GM21381 (cell line): ENCODE results near the gene IL36B.
"Not testable (repeated sequence)": the region's sequence is repeated elsewhere in the genome, so short reads cannot be mapped to it uniquely, and the experiment has no call there.

Experiments
- ATAC-seq: cut with Tn5 transposase; IDR thresholded peaks from one replicate; pipeline ENCODE4 v1.9.1; 2021; ENCODE audit warnings: mild to moderate bottlenecking, moderate library complexity; ENCODE audit not compliant: unreplicated experiment

The IL36B gene

DNA sequence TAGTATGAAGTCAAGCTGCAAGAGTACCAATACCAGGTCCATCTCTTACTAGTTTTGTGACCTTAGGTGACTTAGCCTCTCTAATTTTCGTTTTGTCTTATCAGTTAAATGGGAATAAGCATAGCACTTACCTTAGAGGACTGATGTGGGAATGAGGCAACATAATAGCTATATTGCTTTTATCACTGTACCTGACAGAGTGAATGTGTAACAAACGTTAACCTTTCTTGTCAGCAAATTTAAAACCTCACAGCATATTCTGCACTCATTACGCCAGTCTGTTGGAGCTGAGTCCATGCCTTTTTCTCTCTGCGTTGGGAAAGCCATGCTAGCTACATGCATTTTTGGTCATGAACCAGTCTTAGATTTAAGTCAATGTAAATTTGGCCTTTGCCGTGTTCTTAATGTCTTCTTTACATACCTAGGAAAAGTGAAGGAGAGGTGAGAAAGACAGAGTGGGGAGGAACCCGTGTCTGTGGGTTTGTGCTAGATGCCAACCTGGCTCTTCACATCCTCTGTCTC lies at the start of gene IL36B:
IL36B (minus strand) TSS at position 472 of the 522 bp plus-strand sequence.
- no peak for ATAC-seq

DNA sequence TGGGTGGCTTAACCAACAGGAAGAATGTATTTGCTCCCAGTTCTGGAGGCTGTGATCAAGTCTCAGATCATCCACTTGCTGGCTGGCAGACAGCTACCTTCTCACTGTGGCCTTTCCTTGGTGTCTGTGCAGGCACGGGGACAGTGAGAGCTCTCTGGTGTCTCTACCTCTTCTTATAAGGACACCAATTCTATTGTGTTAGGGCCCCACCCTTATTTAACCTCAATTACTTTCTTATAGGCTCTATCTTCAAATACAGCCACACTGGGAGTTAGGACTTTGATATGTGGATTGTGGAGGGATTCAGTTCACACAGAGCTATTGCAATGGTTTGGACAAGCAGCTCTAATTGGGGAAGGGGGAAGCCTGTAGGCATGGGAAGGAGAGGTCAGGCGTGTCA lies 49.5 kb upstream of the IL36B start:
- ATAC-seq: no peak

DNA sequence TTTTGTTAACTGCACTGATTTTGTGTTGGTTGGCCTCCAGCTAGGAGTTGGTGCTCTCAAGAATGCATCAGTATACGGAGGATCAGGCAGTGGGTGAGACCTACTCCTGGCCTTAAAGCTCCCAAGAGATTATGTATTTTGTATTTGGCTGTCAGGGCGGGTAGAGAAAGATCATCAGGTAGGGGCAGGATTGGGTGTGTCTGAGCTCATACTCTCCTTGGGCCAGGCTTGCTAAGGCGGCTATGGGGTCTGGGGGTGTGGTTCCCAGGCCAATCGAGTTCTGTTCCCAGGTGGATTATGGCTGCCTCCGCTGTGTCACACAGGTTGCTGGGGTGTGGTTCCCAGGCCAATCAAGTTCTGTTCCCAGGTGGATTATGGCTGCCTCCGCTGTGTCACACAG lies 45.9 kb upstream of the IL36B start:
- no peak for ATAC-seq

DNA sequence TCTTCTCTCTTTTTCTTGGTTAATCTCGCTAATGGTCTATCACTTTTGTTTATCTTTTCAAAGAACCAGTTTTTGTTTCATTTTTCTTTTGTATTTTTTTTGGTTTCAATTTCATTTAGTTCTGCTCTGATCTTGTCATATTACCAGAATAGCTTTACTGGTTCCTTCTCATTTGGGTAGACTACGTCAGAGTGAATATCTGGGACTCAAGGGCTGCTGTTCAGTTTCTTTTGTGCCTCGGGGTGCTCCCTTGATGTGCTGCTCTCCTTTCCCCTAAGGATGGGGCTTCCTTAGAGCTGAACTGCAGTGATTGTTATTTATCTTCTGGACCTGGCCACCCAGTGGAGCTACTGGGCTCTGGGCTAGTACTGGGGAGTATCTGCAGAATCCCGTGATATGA lies 45.4 kb upstream of the IL36B start:
- ATAC-seq: no peak

DNA sequence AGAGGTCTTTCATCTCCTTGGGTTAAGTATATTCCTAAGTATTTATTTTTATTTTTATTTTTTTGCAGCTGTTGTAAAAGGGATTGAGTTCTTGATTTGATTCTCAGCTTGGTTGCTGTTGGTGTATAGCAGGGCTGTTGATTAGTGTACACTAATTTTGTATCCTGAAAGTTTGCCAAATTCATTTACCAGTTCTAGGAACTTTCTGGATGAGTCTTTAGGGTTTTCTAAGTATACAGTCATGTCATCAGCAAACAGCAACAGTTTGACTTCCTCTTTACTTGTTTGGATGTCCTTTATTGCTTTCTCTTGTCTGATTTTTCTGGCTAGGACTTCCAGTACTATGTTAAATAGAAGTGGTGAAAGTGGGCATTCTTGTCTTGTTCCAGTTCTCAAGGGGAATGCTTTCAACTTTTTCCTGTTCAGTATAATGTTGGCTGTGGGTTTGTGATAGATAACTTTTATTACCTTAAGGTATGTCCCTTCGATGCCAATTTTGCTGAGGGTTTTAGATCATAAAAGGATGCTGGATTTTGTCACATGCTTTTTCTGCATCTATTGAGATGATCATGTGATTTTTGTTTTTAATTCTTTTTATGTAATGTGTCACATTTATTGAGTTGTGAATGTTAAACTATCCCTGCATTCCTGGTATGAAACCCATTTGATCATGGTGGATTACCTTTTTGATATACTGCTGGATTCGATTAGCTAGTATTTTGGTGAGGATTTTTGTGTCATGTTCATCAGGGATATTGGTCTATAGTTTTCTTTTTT lies 44.4 kb upstream of the IL36B start:
- ATAC-seq: not testable (repeated sequence)

DNA sequence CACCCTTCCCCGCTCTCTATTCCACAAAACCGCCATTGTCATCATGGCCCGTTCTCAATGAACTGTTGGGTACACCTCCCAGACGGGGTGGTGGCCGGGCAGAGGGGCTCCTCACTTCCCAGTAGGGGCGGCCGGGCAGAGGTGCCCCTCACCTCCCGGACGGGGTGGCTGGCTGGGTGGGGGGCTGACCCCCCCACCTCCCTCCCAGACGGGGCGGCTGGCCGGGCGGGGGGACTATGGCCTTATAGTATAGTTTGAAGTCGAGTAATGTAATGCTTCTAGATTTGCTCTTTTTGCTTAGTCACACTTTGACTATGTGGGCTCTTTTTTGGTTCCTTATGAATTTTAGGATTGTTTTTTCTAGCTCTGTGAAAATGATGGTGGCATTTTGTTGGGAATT lies 43.6 kb upstream of the IL36B start:
- not testable (repeated sequence) for ATAC-seq

DNA sequence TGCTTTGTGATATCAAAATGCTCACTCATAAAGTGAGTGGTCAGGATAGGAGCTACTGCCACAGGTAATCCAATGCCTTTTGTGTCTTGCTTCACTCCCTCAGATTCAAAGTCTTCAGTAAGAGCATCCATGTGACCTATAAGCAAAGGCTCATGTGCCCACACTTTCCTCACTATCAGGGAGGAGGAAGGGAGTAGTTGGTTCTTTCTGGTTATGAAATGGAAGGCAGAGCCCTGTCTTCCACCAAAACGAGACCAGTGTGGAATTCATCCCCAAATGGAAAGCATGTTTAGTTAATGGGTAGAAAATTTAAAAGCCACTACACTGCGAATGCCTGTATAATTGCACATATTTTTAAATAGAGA lies 40.9 kb upstream of the IL36B start:
- ATAC-seq: no peak

DNA sequence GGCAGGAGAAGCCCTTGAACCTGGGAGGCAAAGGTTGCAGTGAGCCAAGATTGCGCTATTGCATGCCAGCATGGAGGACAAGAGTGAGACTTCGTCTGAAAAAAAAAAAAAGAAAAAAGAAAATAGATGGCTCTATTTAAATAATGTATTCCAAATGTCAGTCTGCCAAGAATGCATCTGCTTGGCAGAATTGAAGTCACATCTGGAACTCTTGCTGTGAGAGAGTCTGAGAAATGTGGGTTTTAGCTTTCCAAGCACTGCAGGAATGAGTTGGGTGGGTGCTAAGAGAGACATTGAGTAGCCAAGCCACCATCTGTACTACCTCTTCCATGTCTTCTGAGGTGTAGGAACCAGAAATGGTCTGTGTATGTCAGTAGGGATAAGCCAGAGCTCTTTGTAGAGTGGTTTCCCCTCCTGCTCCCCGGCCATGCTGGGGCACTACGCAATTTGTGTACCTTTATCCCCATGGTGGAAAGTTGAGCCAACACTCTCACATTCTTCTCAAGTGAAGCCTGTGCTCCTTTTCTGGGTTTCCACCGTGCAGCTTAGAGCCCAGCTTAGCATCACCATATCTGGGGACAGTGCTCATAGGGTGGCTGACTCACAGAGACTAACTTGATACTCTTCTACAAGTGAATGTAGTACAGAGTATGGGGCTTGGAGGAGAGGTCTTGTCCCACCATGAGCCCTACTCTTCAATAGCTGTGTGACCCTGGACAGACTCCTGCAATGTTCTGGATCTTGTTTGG lies 40.4 kb upstream of the IL36B start:
- ATAC-seq: no peak

DNA sequence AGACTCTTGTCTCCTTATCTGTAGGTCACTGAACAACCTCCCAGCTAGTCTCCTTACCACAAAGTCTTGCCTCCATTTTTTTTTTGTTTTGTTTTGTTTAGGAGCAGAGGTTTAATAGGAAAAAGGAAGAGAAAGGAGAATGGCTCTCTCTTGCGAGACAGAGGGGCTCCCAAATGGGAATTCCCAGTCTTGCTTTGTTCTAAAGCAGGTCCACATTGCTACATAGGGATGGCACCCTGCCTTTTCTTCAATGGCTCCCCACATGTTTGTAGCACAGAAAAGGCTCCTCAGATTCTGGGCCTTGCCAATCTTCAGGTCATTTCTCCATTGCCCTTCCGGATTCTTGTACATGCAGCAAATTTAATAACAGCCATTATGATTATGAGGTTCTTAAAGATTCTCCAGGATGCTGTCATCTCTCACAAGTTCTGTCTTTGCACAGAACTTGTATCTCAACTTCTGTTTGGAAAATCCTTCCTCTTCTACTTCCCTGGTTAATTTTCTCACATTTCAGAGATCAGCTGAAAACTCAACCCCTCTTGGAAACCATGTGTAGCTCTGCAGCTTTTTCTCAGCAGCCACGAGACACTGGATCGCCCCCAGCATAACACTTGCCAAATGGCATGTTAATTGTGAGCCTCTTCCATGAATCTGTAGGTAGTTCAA lies 38.7 kb upstream of the IL36B start:
- no peak for ATAC-seq

DNA sequence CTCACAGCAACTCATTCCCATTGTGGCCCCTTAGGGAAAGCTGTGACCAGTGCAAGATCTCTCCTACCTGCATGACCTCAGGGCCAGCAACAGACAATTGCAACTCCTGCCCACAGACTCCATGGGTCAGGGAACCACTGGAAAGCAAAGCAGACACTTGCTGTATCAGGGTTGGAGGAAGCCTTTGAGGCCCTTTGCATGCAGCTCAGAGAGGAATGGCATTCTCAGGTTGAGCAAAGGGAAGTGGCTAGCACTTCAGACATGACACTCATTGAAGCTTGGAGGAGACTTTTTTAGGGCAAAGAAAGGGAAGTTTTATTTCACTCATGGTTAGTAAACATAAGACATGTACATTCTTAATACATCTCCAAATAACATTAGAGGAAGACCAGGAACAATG lies 37.2 kb upstream of the IL36B start:
- no peak for ATAC-seq

DNA sequence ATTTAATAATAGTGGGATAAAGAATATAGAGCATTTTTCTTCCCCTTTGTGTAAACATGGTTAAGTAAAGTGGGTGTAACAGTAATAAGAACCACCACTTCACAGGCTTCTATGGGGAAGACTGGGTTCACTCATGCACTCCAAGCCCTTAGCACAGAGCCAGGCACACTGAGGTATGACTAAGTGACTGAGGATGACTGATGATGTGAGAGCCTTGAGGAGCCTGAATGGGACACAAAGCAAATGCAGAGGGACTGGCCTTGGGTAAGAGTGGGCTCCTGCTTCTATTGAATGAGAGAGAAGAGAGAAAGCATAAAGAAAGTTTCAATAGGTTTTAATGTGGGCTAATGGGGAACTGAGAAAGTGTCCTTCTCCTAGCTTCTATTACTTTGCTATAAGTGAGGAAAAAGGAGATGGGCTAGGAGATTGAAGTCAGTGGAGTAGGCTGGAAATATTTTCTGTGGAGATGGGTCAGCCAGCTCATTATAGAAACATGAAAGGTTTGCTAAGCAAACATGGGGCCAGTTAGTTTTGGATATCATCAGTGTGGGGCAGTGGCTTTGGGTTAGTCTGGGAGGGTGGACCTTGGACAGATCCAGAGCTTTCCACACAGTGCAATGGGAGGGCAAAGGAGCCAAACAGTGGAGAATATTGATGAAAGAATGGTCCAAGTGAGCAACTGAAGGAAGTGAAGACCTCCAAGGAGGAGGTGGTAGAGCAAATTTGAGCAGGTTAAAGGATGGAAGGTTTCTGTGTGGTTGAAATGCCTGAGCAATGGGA lies 35.7 kb upstream of the IL36B start:
- ATAC-seq: no peak

DNA sequence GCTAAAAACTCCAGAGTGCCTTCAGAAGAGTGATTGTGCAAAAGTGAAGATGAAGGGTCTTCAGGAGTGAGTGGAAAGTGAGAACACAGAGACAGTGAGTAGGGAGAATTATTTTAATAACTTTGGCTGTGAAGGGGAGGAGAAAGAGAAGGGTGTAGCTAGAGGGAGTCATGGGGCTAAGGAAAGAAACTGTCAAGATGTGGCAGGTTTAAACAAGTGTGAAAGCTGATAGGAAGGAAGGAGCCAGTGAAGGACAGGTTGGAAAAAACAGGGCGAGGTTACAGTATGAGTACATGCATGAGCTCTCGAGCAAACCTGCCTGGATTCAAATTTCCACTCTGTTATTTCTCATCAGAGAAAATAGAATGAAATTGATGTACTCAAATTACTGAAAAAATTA lies 32.9 kb upstream of the IL36B start:
- ATAC-seq: no peak

DNA sequence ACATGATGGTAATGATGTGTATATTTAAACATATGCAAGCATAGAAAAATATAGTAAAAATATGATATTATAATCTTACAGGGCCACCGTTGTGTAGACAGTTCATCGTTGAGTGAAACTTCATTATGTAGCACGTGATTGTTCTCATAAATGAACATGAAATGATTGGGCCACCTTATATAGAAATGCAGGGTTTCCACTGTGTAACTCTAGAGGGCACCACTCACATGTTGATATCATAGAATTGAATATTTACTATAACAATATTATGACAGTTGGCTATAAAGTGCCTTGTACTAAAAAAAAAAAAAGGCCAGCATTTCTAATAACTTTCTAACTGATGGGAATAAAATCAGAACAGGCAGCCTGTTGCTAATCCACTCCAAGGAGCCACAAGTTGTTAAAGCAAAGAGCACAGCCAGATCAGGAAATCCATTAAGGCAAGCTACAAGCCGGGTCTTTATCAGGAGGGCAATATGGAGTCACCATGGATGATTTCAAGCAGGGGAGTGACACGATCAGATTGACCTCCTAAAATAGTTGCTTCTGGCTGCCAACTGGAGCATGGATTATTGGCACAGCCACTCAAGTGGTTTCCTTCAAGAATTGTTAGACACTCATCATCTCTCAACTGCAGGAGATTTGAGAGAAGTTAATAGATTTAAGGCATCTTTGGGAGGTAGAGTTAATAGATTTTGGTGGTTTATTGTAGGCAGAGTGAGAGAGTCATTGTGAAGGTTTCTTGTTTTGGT lies 31.8 kb upstream of the IL36B start:
- no peak for ATAC-seq

DNA sequence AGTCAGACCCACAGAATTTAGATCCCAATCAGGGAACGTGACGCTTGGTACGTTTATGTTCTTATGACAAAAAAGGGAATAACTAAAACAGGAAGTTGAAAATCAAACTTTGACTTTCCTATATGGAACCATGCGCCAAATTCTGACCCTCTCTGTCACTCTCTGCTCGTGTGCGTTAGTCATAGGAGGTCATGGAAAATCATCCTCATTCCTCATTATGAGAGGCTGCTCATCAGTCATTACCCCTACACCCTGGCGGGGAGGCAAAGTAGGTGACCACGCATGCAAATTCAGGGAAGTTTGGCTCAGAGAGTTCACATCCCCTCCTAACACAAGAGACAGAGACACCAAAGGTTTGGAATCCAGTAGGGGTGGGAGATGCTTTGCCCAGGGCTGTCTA lies 30.6 kb upstream of the IL36B start:
- ATAC-seq: no peak

DNA sequence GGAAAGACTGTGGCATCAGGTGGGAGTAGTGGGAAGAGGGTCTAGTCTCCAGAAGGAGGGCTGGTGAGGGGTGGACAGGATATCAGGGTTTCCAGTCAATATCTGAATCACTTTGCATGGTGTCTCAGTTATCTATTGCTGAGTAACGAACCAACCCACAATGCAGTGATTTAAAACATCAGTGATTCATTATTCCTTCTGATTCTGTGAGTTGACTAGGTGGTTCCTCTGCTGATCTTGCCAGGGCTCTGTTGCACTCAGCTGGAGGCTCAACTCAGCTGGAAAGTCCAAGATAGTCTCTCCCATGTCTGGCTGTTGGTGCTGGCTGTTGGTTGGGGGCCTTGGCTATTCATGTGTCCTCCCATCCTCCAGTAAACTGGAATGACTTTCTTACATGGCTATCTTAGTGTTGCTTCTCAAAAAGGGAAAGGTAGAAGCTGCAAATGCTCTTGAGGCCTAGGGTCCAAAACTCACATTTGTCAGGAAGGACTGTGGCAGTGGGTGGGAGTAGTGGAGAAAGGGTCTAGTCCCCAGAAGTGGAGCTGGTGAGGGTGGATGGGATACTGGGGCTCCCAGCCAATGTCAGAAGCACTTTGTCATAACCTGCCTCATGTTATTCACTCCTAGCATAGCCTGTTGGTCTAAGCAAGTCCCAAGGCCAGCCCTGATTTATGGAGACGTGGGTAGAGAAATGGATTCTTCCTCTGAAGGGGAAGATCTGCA lies 29.0 kb upstream of the IL36B start:
- ATAC-seq: no peak

DNA sequence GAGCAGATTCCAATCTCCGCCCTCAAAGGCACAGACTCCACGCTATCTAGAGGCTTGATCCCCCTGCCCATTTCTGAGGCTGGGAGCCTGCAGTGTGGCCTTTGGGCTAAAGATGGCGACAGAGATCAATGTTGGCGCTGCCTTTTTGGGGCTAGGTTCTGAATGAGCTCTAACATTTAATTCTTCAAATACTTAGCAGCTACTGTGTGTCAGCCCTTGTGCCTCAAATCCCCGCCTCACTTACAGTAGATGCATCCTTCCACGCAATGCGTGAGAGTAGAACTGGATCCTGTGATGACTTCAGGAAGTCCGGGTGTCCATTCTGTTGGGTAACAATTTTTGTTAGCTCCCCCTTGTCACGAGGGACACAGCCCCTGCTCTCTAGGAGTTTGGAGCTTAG lies 27.5 kb upstream of the IL36B start:
- no peak for ATAC-seq

DNA sequence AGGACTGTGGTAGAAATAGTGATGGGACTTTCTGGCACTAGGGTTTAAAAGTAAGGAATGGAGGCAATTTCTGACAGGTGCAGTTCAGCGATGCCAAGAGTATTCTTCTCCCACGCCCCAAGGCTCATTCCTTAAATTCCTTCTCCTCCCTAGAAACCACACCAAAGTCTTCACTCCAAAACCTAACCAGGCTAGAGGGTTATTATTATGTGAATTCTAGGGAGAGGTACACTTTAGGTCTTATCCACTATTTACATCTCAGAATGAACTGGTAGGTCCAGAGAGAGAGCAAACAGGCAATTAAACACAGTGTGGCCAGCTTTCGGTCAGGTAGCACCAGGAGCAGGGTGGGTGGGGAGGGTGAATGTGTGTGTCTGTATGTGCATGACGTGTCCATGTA lies 26.5 kb upstream of the IL36B start:
- no peak for ATAC-seq

DNA sequence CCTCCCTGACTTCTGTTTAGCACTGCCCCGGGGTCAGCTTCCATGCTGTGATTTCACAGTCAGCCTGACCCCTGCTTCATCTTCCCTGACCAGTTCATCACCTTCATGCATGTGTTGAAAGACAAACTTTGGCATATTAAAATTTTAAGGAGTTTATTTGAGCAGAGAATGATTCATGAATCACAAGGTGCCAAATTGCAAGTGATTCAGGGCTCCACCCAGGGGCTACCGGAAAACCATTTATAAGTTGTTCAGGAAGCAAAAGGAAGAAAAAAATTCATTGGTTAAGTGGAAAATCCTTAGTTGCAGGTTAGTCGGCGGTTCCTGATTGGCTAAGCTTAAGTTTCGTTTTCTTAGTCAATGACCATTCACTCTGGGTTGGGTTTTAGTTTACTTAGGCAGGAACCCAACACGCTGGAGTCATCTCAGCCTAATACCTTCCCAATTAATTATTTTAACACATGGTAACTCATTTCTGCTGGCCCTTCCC lies 25.7 kb upstream of the IL36B start:
- no peak for ATAC-seq

DNA sequence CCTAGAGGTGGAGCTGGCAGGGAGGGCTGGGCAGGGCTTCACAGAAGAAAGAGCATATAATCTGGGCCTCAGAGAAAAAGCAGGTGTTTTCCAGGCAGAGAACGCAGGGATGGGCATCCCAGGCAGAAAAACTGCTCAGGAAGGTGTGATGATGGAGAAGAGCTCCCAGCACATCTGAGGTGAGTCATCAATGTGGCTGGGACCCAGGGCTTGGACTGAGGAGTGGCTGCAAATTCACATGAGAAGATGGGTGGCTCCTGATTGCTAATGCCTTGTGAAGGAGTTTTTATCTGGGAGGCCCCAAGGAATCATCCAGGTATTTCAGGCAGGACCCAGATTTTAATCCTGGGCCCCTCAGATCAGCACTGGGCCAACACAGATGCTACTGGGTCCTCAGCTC lies 25.3 kb upstream of the IL36B start:
- ATAC-seq: no peak
